Measurements from ENCODE around the gene LRRC3C.
A peak's percentile ranks its signal among the peaks of the same experiment; 100 is the strongest.
"Not testable (repeated sequence)": the region's sequence is repeated elsewhere in the genome, so short reads cannot be mapped to it uniquely, and the experiment has no call there.

The LRRC3C gene, protein sequence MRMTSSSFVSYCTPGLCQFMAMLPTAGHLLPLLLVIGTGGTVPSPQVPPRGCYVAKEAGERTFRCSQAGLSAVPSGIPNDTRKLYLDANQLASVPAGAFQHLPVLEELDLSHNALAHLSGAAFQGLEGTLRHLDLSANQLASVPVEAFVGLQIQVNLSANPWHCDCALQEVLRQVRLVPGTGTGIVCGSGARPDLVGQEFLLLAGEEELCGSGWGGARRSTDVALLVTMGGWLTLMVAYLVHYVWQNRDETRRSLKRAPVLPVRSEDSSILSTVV

GRCh38 chr17:39927101-39927928 lies at the start of gene LRRC3C, which contains the start of gene ORMDL3:
Gene LRRC3C (plus strand): TSS chr17:39927732. CDS start chr17:39941524, 13,792 bp downstream.
Gene ORMDL3 (minus strand): TSS chr17:39927601. CDS start chr17:39924203, 3,398 bp downstream.
- peak; percentile 84 to 88 for DNase-seq (ENCODE audit: extremely low read depth in 1 of 2, low read depth in 1 of 2)

DNA sequence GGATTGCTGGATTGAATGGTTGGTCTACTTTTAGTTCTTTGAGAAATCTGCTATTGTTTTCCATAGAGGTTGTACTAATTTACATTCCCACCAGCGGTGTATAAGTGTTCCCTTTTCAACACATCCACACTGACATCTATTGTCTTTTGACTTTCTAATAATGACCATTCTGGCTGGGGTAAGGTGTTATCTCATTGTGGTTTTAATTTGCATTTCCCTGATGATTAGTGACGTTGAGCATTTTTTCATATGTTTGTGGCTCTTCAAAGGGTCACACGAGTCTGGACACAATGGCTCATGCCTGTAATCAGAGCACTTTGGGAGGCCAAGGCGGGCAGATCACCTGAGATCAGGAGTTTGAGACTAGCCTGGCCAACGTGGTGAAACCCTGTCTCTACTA lies 41.4 kb upstream of the LRRC3C start:
- not testable (repeated sequence) for DNase-seq (ENCODE audit: extremely low read depth in 1 of 2, low read depth in 1 of 2)

DNA sequence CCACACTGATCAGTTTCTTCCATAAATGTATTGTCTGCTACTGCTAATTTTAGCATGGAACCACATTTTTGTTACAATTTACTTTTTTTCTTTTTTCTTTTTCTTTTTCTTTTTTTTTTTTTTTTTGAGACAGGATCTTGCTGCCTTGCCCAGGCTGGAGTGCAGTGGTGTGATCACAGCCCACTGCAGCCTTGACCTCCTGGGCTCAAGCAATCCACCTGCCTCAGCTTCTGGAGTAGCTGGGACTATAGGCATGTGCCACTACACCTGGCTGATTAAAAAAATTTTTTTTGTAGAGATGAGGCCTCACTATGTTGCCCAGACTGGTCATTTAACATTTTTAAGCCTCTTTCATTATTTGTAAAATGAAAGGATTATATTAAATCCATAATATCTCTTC lies 40.5 kb upstream of the LRRC3C start:
- no peak for DNase-seq (ENCODE audit: extremely low read depth in 1 of 2, low read depth in 1 of 2)

DNA sequence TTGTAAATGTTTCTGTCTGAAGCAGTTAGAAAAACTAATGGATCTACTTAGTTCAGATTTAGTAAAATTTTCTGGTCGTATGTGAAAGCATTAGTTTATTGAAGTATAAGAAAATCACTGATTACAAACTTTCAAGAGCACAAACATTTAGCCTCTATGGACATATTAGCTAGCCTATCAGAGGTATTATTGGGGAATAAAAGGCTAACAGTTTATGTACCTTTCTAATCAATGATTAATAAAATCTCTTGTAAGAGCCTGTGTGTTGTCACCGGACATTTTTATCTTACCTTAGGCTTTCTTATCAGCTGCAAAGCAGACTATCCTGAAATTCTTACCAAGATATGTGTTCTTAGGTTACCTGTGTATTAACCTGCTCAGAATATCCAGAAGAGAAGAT lies 38.3 kb upstream of the LRRC3C start:
- DNase-seq (ENCODE audit: extremely low read depth in 1 of 2, low read depth in 1 of 2): no peak

DNA sequence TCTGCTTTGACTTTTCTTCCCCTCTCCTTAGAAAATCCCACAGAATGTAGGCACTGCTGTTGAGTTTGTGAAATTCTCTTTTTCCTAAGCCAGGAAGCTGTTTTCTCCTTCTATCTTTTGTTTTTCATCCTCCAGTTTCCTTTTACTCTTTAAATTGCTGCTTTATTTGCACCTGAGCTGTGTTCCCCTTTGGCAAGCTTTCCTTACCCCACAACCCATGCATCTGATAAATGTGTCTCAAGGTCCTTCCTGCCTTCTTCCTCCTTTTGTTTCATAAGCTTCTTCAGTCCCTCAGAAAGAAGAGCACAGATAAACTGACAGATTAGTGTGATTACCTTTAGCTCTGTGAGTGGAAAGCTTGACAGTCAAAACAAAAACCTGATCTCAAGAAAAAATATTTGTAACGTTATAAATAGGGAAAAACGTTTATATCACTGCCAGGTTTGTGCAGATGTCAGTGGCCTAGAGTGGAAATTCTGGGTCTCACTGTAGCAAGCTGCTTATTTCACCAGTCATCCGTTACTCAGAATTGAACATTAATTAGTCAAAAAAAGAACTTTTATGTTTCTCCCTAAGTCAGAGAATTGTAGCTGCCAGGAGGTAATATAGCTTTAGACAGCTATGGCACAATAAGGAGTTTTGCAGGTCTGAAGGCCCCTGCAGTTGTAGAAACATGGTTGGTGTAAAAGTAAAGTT lies 32.7 kb upstream of the LRRC3C start:
- DNase-seq (ENCODE audit: extremely low read depth in 1 of 2, low read depth in 1 of 2): no peak

GRCh38 chr17:39898088-39898487 lies 29.4 kb upstream of the LRRC3C start:
- DNase-seq (ENCODE audit: extremely low read depth in 1 of 2, low read depth in 1 of 2): no peak

- no peak for DNase-seq (ENCODE audit: extremely low read depth in 1 of 2, low read depth in 1 of 2)
Measured at GRCh38 chr17:39899215-39899614, 28.3 kb upstream of the LRRC3C start.

- not testable (repeated sequence) for DNase-seq (ENCODE audit: extremely low read depth in 1 of 2, low read depth in 1 of 2)
Measured at GRCh38 chr17:39902027-39902426, 25.5 kb upstream of the LRRC3C start.

GRCh38 chr17:39903158-39903884 lies 24.2 kb upstream of the LRRC3C start:
- no peak for DNase-seq (ENCODE audit: extremely low read depth in 1 of 2, low read depth in 1 of 2)

DNA sequence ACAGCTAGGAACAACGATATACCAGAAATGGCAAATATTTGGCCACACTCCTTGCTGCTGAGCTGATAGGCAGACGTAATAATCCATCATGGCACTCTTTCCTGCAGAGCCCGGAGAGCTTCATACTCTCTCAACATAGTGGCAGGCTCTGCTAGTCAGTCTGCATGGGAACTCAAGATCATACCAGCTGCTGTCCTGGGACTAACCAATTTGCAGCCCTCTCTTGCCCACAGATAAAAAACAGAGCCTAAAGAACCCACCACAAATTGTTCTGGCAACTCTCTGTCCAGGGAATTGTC lies 22.6 kb upstream of the LRRC3C start:
- DNase-seq (ENCODE audit: extremely low read depth in 1 of 2, low read depth in 1 of 2): no peak

- DNase-seq (ENCODE audit: extremely low read depth in 1 of 2, low read depth in 1 of 2): no peak
Measured at GRCh38 chr17:39908789-39909352, 18.7 kb upstream of the LRRC3C start.

DNA sequence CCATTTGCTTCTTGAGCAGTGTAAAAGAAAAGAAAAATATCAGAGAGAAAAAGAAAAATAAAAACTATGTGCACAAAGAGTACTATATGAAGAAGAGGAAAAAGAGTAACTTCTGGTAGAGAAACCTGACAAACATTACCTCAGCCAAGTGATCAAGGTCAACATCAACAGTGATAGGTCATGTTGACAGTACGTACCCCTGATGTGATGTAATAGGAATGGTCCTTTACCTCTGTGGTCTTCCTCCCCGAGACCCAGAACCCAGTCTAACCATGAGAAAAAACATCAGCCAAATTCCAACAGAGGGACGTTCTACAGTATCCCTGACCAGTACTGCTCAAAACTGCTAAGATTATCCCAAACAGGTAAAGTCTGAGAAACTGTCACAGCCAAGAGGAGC lies 13.5 kb upstream of the LRRC3C start:
- DNase-seq (ENCODE audit: extremely low read depth in 1 of 2, low read depth in 1 of 2): no peak

- DNase-seq (ENCODE audit: extremely low read depth in 1 of 2, low read depth in 1 of 2): no peak
Measured at GRCh38 chr17:39915559-39915958, 12.0 kb upstream of the LRRC3C start.

DNA sequence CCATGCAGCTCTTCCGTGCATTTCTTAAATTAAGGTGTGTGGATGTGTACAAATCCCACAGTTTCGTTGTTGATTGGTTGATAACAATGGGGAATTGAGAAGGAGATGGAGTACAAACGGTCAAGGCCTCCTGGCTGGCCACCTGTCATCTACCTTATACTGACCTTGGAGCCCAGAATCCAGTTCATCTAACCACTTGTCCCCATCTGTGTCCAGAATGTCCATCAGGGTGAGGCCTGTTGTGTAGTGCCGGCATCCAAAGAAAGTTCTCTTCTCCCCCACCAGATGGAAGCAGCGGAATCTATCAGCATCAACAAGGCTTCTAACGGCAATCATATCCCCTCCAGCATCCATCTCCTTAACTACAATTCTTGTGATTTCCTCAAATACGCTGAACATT lies 10.6 kb upstream of the LRRC3C start:
- no peak for DNase-seq (ENCODE audit: extremely low read depth in 1 of 2, low read depth in 1 of 2)

- no peak for DNase-seq (ENCODE audit: extremely low read depth in 1 of 2, low read depth in 1 of 2)
Measured at GRCh38 chr17:39919087-39919683, 8.3 kb upstream of the LRRC3C start.

DNA sequence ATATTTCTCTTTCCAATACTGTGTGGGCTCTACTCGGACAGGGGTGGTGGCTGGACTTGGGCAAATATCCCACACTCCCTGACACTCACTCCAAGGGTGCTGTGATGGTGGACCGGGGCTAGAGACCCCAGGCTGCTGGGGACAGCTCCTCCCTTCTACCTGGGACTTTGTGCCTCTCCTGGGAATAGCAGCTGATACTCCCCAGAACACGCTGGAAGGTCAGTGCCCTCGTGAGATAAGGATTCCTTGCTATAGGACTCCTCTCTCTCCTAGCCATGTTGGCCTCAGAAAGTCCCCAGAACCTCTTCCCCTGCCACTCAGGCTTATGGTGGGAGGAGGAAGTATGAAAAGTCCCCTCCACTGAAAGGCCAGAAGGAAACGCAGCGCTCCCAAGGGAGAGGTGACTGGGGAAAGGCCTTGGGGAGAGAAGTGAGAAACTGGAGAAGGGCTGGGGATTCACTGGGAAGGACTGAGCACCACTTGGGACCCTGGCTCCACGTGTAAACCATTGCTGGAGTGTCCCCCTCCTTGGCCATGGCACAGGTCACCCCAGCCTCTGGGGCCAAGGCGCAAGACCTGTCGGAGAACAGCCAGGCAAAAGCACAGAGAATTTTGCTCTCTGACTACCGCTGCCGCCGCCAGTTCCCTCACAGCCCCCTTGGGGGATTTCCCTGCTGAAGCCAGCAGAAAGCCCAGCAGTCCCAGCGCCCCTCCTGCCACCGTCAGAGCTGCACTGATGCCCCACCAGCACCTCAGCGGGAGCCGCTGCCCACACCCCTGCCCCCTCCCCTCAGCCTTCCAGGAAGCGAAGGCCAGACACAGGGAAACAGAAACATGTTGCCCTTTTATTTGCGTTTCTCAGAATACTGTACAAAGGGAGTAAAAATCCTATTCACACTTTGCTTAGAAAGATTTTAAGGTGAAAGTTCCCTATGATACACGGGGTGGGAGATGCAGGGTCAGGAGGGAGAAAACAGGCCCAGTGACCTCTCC lies 7.0 kb upstream of the LRRC3C start:
- DNase-seq (ENCODE audit: extremely low read depth in 1 of 2, low read depth in 1 of 2): peak; percentile 56 to 57

GRCh38 chr17:39921323-39921722 lies 6.2 kb upstream of the LRRC3C start:
- no peak for DNase-seq (ENCODE audit: extremely low read depth in 1 of 2, low read depth in 1 of 2)

DNA sequence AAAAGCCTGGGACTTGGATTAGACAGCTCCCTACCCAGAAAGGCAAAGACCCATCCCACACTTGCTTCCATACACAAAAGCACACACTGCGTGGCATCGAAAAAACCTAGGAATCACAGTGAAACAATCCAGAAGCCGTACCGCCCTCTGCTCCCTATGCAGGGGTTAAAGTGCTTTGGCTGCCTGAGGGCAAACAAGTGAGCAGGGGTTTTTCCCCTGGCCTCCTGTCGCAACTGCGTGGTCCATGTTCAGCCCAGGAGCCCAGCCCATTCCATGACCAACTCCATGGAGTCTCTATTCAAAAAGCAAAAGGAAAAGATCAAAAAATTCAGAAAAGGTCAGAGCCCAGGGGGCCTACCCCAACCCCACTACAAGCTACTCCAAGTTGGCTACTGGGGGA lies 5.5 kb upstream of the LRRC3C start:
- DNase-seq (ENCODE audit: extremely low read depth in 1 of 2, low read depth in 1 of 2): no peak

DNA sequence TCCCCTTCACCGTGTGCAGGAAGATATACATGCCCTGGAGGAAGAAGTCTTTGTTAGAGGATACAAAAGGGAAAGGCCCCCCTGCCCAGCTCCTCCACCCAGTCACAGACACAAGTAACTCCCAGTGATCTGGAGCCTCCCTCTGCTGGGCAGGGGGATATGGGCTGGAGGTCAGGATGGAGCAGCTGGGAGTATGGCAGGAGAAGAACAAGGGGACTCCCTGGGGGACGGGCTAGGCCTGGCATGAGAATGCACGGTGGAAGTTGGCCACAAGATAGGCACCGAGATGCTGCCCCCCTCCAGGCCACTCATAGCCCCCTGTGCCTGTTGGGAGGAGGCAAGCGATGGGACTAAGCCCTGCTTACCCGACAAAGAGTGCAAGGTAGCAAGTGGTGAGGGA lies 4.3 kb upstream of the LRRC3C start:
- no peak for DNase-seq (ENCODE audit: extremely low read depth in 1 of 2, low read depth in 1 of 2)
